HG03196 (cell line): ENCODE data around the gene GBP7.
"Not testable (repeated sequence)": the region's sequence is repeated elsewhere in the genome, so short reads cannot be mapped to it uniquely, and the experiment has no call there.

Experiments
- ATAC-seq: cut with Tn5 transposase; IDR thresholded peaks from one replicate; pipeline ENCODE4 v1.9.1; 2021; ENCODE audit not compliant: unreplicated experiment

GBP7 gene, protein sequence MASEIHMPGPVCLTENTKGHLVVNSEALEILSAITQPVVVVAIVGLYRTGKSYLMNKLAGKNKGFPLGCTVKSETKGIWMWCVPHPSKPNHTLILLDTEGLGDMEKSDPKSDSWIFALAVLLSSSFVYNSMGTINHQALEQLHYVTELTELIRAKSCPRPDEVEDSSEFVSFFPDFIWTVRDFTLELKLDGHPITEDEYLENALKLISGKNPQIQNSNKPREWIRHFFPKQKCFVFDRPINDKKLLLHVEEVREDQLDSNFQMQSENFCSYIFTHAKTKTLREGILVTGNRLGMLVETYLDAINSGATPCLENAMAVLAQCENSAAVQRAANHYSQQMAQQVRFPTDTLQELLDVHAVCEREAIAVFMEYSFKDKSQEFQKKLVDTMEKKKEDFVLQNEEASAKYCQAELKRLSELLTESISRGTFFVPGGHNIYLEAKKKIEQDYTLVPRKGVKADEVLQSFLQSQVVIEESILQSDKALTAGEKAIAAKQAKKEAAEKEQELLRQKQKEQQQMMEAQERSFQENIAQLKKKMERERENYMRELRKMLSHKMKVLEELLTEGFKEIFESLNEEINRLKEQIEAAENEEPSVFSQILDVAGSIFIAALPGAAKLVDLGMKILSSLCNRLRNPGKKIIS

DNA sequence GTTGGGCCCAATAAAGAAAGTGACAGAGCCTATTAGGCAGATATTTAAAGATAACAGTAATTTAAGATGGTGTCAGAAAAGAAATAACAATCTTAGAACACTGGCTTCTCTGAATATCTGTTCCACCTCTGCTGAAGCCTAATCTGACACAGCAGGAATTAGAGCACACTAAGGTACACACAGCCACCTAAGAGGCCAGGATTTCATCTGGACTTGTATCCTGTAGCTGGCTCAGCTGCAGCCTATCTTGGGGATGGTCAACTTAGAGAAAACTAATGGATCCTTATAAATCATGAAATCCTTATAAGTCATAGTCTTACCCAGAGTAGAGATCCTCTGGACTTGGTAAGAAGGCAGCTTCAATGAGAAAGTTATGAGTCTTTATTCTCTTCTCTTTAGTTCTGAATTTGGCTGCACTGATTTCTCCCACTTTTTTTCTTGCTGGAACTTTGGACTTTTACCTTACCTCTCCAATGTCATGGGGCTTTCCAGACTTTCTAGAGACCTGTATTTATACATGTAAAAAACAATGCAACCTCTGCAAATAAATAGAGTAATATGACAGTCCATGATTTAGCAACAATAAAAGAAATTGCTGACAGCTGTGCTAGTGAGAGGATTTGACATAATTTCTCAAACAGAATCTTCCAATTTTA lies at the start of gene GBP7:
Gene GBP7 (minus strand): TSS at position 403 of the 656 bp plus-strand sequence. CDS start 4,068 bp downstream, outside the sequence.
- no peak for ATAC-seq

DNA sequence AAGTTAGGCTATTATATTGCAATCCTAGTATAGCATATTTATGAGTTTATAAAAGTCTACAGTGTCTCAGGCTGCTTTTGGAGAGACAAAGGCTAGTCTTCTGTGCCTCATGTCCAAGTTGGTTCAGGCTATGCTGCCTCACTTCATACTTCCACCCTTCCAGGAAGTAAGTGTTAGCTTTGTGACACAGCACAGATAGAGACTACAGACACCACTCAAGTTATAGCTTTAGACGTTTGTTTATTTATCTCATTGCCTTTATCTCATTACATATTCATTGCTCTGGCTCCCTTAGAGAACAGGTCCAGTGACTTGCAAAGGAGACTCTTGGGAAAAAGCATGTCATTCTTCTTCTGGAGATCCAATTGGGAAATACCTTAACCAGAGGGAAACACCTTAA lies 45.5 kb upstream of the GBP7 start:
- ATAC-seq = no peak

GRCh38 chr1:89219851-89220250 lies 44.0 kb upstream of the GBP7 start:
- ATAC-seq = not testable (repeated sequence)

- ATAC-seq = not testable (repeated sequence)
Measured at GRCh38 chr1:89218941-89219340, 43.1 kb upstream of the GBP7 start.

- no peak for ATAC-seq
Measured at GRCh38 chr1:89213347-89213746, 37.5 kb upstream of the GBP7 start.

DNA sequence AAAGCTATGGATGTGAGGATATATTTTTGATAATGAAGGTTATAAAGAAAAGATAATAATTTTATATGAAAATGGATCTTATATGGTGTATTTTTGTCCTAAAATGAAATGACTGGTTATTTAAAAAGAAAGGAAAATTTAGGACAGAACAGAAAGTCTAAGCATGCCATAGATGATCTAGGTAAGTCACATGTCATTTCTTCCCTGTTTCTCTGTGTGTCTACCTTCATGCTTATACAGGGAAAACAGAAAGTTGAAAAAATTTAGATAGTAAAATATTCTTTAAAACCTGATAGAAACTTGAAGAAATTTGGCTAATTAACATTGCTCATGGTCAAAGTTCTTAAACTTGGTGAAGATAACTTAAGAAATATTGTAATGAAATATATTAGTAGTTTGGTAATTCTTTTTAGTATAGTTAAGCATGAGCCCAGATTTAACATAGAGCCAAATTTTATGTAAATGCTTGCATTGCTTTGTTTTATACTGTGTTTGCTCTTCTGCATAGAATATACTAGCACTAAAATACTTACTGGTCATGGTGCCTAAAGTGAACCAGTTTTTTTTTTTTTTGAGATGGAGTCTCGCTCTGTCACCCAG lies 35.3 kb upstream of the GBP7 start:
- ATAC-seq = no peak

DNA sequence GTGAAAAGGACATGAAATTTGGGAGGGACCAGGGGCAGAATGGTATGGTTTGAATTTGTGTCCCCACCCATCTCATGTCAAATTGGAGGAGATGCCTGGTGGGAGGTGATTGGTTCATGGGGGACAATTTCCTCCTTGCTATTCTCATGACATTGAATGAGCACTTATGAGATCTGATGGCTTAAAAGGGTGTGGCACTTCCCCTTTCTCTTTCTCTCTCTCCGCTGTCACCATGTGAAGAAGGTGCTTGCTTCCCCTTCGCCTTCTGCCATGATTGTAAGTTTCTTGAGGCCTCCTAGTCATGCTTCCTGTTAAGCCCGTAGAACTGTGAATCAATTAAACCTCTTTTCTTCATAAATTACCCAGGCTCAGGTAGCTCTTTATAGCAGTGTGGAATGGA lies 30.6 kb upstream of the GBP7 start:
- ATAC-seq = no peak

DNA sequence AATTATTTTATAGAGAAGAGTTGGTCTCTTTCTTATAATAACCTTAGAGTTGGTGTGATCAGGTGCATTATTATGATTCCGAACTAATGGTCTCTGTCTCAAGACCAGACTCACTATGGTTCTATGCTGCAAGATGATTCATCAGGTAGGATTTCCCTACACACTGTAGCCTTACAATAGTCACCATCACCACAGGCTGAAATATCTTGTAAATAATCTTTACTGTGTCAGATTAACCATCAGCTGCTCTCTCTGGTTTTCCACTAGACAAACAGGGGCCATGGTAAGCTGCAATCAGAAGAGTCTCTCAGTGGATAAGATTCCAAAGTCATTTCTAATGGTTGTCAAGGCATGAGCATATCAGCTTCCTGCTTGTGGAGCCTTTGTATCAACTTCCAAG lies 27.4 kb upstream of the GBP7 start:
- ATAC-seq = no peak

DNA sequence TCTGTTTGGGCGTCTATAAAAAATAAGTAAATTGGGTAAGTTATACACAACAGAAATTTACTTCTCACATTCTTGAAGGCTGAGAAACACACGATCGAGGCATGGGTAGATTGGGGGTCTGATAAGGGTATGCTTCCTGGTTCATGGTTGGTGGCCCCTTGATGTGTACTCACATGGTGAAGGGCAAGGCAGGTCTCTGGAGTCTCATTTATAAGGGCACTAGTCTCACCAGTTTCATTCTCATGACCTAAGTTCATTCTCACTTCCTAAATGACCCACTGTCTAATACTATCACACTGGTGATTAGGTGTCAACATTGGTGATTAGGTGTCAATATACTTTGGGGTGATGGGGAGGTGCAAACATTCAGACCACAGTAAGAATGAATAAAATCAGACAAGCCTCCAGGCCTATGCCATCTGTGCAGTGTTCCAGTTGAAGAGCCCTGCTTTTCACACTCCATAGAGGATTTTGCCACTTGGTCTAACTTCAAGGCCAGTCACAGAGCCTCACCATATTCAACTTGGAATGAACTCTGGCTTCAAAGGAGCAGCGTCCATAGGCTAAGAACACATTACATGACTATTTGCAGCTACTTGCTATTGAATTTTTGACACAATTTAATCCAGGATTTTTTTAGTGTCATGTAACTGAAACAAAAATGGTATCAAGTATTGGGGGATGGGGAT lies 25.4 kb upstream of the GBP7 start:
- peak; percentile 82 for ATAC-seq

DNA sequence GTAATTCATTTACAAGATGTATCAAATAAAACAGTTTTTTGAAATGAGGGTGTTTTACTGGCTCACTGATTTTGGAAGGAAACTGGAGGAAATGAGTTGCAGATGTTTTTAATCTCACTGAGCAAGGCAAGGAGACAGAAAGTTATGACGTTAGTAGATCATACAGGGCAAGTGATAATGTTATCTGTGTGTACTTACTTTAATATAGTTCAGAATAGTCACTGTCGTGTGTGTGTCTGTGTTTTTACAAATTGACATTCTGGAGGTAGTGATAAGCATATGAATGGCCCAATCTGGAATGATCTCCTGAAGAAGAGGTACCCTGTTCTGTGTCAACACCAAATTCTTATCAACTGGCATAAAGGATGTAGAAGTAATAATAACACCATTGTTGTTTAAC lies 24.9 kb upstream of the GBP7 start:
- no peak for ATAC-seq

- no peak for ATAC-seq
Measured at GRCh38 chr1:89199525-89200031, 23.8 kb upstream of the GBP7 start.

DNA sequence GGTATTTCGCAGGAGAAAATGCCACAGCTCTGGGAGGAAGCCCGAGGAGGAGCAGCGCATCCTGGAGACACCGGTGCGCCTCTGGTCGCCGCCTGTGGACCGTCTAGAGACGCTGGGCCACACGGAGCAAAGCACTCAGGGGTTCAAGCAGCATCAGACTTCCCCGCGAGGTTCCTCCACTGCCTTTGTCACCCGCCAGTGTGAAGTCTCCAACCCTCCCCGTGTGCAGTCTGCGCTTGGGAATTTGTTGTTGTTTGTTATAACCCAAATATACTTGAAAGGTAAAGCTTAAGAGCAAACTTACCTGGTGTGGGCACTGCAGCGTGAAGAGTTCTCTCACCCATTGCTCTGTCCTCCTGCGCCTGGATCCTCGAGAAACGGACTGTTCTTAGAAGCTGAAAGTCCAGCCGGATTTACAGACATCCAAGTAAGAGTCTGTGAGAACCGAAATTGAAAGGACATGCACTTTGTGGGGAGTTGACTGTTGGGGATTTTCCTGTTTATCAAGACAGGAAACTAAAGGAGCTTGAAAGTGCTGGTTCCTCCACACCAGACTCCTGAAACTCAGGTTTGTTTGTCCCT lies 22.8 kb upstream of the GBP7 start, which contains the start of gene GBP4:
Gene GBP4 (minus strand): TSS at position 452 of the 582 bp plus-strand sequence. CDS start 108 bp downstream, at position 344.
- ATAC-seq = peak; percentile 42

DNA sequence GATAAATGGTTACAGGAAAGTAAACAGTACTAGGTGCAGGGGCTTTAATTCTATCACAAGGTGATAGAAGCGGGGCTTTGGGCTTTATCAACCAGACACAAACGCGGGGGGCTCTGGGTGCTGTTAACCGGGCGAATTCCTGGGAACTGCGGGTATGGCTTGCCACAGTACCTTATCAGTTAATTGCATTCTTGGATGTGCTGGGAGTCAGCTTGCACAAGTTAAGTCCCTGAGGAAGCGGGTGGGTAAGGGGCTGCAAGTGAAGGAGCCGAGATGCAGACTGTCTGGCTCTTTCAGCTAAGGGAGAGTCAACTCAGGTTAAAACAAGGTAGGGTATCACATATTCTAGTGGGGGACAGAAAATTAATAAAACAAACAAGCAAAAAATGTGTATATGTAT lies 22.3 kb upstream of the GBP7 start:
- no peak for ATAC-seq

DNA sequence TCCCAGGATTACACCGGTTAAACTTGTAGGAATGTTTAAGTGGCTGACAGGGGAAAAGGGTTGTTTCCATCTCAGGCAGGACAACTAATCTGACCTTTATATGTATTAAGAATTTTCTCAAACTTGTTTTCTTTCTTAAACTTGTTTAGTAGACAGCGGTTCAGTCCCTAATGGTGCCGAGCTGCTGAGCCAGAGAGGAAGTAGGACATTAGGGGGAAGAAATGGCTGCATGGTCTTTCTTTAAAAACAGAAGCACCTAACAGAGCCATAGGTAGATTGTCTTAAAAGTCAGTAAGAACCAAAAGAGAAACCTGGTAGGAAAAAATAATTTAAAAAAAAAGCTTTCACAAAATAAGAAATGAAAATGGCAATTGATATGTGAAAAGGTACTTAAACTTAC lies 19.7 kb upstream of the GBP7 start:
- no peak for ATAC-seq

DNA sequence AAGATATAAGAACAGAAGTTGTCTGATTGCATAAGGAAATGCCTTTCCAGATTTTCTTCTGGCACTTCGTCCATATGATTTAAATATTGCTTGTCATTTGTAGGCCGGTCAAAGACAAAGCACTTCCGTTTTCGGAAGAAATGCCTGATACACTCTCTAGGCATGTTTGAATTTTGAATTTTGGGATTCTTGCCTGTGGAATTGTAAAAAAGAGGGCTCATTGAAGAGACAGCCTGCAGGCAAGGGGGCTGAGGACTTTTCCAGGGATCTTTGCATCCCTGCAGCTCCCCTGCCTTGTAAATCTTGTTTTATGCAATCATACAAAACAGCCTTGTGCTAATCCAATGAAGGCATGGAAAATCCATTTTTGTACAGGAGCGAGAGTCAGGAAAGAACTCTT lies 15.5 kb upstream of the GBP7 start:
- ATAC-seq = no peak

- ATAC-seq = no peak
Measured at GRCh38 chr1:89190017-89190416, 14.2 kb upstream of the GBP7 start.

GRCh38 chr1:89179343-89179742 lies 3.5 kb upstream of the GBP7 start:
- ATAC-seq = no peak

DNA sequence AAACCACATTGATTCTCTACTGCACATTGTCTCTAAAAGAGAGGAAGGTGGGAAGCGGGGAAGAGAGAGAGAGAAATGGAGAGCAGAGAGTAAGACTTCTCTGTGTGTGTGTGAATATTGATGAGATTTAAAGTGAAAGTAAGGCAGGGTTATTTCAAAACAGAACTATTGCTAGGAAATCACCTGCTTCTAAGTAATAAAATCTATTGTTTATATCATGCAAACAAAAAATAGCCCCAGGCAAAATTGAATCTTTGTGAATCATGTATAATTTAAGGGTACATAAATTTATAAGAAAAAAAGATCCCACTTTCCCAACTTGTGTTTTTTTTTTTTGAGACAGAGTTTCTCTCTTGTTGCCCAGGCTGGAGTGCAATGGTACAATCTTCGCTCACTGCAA lies 1.2 kb upstream of the GBP7 start:
- no peak for ATAC-seq

GRCh38 chr1:89174491-89174890 lies 1.3 kb downstream of the GBP7 start:
- ATAC-seq = no peak

GRCh38 chr1:89172468-89173143 lies 3.2 kb downstream of the GBP7 start:
- no peak for ATAC-seq
